ENCODE data around the gene PIM2. TPM values are rescaled to one million over a fixed set of nuclear protein-coding genes. Genes with fewer than 3 reads are reported as not detected.

PIM2 gene
- total and polyA plus RNA-seq, 2 of the 4 experiments (the other 2 are of a cell fraction) = 7.3 to 9.4 TPM

DNA sequence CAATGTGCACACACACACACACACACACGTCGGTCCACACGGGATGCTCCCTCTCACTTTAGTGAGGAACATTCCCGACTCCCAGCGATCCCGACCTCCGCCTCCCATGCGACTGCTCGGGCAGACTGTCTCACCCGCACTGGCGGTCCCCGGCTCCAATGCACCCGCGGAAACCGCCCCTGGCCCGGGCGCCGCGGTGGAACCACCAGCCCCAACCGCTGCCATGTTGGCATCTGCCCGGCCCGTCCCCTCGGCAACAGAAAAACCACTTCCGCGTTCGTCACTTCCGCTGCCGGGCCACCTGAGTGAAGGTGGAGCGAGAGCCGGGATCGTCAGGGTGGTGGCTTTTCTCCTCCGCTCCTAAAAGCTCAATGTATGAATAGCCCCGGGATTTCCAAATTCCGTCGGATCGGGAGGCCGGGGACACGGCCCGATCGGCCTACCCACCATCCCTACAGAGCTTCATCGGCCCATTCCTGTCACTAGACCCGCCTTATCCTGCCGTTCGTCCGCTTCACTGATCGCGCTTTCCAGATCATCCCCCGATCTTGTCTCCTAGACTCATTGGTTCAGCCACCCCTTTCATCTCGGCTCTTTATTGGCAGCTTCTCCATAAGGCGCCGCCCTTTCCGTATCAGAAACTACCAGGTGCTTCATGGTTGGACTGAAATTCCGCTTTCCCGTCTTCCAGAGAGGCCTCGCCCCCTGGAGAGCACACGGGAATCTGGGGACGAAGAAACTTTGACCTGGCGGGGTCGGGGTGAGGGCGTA, 7.2 kb downstream of the PIM2 start, which contains the start of gene SLC35A2:
Gene SLC35A2 (minus strand): TSS at position 235 of the 771 bp plus-strand sequence. CDS start 10 bp downstream, at position 225.
- Histone ChIP-seq H3K27ac (ENCODE audit: insufficient read depth, low read length) (peak within 1 kb of the TSS; percentile 81), H3K9me1 (ENCODE audit: insufficient read depth, low read length) (peaks cover 3% of the 10 kb centered on the region; the same call in 1 of the 2 replicates), H2BK5ac (ENCODE audit: low read depth, low read length, poor library complexity, severe bottlenecking) (peak within 1 kb of the TSS; percentile 78), H2BK120ac (ENCODE audit: low read depth, low read length) (peak within 1 kb of the TSS; percentile 42; the same call in 1 of the 2 replicates), H3K4me3 (ENCODE audit: insufficient read depth, low read depth, low read length) (peak within 1 kb of the TSS; percentile 98), H2BK20ac (ENCODE audit: low read depth, low read length) (no peak within 1 kb of the TSS), H3K4me2 (ENCODE audit: low read depth, low read length) (peak within 1 kb of the TSS; percentile 95), H3K79me1 (ENCODE audit: low read depth in 1 of 2, low read length in 2 of 2) (peaks cover 13 to 26% of the 10 kb centered on the region in 2 experiments), H3K4me1 (ENCODE audit: control insufficient read depth, insufficient read depth, low read length) (peaks cover 3% of the 10 kb centered on the region; the same call in 1 of the 2 replicates), H3K9ac (ENCODE audit: low read depth, low read length) (peak within 1 kb of the TSS; percentile 94), H3K14ac (replicated peaks; ENCODE audit: low read depth, low read length) (peak within 1 kb of the TSS; percentile 96), H2AK5ac (ENCODE audit: low read depth, low read length) (peak within 1 kb of the TSS; percentile 96; the same call in 1 of the 2 replicates), H3K18ac (ENCODE audit: low read depth, low read length) (peak within 1 kb of the TSS; percentile 34), H4K8ac (ENCODE audit: low read depth in 2 of 2, low read length in 2 of 2) (peak within 1 kb of the TSS; percentile 92), H3K36me3 (ENCODE audit: control insufficient read depth, insufficient read depth, low read length) (peaks cover 6% of the 10 kb centered on the region; the same call in 1 of the 2 replicates), H3K4ac (ENCODE audit: low read depth, low read length) (peak within 1 kb of the TSS; percentile 88), H3K9me3 (ENCODE audit: control insufficient read depth, insufficient read depth, low read length) (no peaks in the 10 kb centered on the region), H4K5ac (ENCODE audit: low read depth, low read length) (peak within 1 kb of the TSS; percentile 92), H3K56ac (ENCODE audit: extremely low read depth, insufficient read depth, low read length) (peak within 1 kb of the TSS; percentile 64), H3K27me3 (ENCODE audit: control insufficient read depth, insufficient read depth, low read length) (no peaks in the 10 kb centered on the region), H4K20me1 (ENCODE audit: insufficient read depth, low read length) (no peaks in the 10 kb centered on the region), H2AFZ (replicated peaks; ENCODE audit: low read length, poor library complexity) (peak within 1 kb of the TSS; percentile 92), H2BK15ac (ENCODE audit: low read depth, low read length) (0 out of 3 replicates have a peak within 1 kb of the TSS, but pooled peaks have one; percentile 11), H3K23ac (ENCODE audit: low read depth, low read length) (peak within 1 kb of the TSS; percentile 99), H4K91ac (ENCODE audit: insufficient read depth, low read depth, low read length) (peak within 1 kb of the TSS; percentile 85), H2AK9ac (replicated peaks; ENCODE audit: low read depth, low read length, poor library complexity) (peak within 1 kb of the TSS; percentile 97)
- POLR2A ChIA-PET (ENCODE audit: unreplicated experiment) = interaction anchor here (0.5 kb wide), 1 partner anchor 14 kb away, joined by 3 read pairs; the partner anchor contains the start of genes PQBP1 and TIMM17B
- peak; percentile 64 for DNase-seq
- ATAC-seq (ENCODE audit: low read depth) = peak; percentile 87
- in situ Hi-C loops (cut with MboI; ENCODE audit: low sequenced_read_pairs) = no loop called here
- CTCF ChIA-PET = no interaction called here
- dilution Hi-C loops (cut with HindIII; ENCODE audit: low sequenced_read_pairs, unreplicated experiment) = no loop called here
- BruUV-seq (replicated peaks) = no TSS peak
- intact Hi-C loops (cut with micrococcal nuclease) = no loop called here
- TF ChIP-seq FOS (IDR thresholded peaks at IDR 0.05; ENCODE audit: low read depth, low read length) = no peak
- no peak for TF ChIP-seq BHLHE40 (IDR thresholded peaks at IDR 0.05; ENCODE audit: low read depth, low read length)
- no peak for TF ChIP-seq MAZ (IDR thresholded peaks at IDR 0.05; ENCODE audit: borderline replicate concordance, low read depth, low read length)
- TF ChIP-seq POLR2A (IDR thresholded peaks at IDR 0.05; ENCODE audit: low read depth, low read length) = peak; percentile 81; the same call in 1 of the 2 replicates
- TF ChIP-seq MXI1 (IDR thresholded peaks at IDR 0.05; ENCODE audit: borderline replicate concordance, low read depth, low read length) = peak; percentile 53; the same call in 1 of the 2 replicates
- TF ChIP-seq CHD1 (IDR thresholded peaks at IDR 0.05; ENCODE audit: low read depth, low read length) = no peak
- TF ChIP-seq USF2 (IDR thresholded peaks at IDR 0.05; ENCODE audit: low read depth, low read length) = no peak
- WGBS, 2 experiments (ENCODE audit: extremely low coverage in 2 of 2, insufficient read length in 1 of 2) = 35% methylated on average over 25 of the region's 60 CpGs; no CpG with 5 or more reads in 1 of the 2 experiments
